ENCODE results near the gene SNAI3.

The SNAI3 gene

DNA sequence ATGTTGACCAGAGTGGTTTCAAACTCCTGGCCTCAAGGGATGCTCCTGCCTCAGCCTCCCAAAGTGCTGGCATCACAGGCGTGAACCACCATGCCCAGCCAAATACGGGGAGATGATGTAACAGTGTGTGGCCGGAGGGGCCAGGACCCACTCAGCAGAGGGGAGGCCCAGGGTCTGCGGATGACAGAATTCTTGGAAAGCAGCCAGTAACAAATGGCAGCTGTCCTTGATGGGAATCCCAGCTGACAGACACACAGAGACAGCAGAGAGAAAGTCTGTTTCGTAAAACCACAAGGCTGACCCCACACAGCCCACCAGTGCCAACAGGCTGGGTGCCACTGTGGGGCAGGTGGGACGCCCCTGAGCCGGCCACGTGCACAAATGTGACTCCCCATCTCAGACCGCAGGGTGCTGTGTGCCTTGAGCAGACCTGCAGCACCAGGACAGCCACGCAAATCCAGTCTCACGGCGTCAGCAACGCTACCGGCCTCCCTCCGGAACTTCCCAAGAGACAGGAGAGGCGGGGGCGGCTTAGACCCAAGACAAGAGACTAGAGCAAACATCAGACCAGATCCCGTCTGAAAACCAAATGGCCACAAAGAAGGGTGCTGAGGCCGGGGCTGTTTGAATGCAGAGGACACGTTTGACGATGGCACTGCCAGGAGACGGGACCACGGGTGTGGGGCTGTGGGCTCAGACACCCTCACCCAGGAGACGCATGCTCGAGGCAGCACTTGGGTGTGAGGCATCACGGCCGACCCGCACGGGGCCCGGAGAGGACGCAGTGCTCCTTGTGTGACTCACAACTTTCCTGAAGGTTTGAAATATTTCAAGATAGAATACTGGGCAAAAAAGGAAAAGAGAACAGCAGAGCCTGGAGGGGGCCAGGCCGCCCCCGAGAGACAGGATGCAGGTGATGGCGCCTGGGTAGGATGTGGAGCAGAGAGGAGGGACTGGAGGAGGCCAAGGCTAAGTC lies 44.6 kb upstream of the SNAI3 start:
- H3K9me3 ChIP-seq (ENCODE audit: severe bottlenecking), result no peaks in the 10 kb centered on the region
- no peak for ATAC-seq (ENCODE audit: low read depth)
- peaks cover 66% of the 10 kb centered on the region for H3K36me3 ChIP-seq (ENCODE audit: low read depth)
- TF ChIP-seq, protein P1, sequence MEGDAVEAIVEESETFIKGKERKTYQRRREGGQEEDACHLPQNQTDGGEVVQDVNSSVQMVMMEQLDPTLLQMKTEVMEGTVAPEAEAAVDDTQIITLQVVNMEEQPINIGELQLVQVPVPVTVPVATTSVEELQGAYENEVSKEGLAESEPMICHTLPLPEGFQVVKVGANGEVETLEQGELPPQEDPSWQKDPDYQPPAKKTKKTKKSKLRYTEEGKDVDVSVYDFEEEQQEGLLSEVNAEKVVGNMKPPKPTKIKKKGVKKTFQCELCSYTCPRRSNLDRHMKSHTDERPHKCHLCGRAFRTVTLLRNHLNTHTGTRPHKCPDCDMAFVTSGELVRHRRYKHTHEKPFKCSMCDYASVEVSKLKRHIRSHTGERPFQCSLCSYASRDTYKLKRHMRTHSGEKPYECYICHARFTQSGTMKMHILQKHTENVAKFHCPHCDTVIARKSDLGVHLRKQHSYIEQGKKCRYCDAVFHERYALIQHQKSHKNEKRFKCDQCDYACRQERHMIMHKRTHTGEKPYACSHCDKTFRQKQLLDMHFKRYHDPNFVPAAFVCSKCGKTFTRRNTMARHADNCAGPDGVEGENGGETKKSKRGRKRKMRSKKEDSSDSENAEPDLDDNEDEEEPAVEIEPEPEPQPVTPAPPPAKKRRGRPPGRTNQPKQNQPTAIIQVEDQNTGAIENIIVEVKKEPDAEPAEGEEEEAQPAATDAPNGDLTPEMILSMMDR (IDR thresholded peaks at IDR 0.05; ENCODE audit: poor library complexity, severe bottlenecking), result no peak
- H3K27ac ChIP-seq (ENCODE audit: poor library complexity, severe bottlenecking), result no peak overlapping the region
- no peak overlapping the region for H3K4me3 ChIP-seq (ENCODE audit: severe bottlenecking)
- H3K27me3 ChIP-seq (ENCODE audit: insufficient read depth, poor library complexity, severe bottlenecking), result no peaks in the 10 kb centered on the region
- no peaks in the 10 kb centered on the region for H3K4me1 ChIP-seq (ENCODE audit: insufficient read depth, poor library complexity, severe bottlenecking)
- no peak for DNase-seq (ENCODE audit: low spot score)

DNA sequence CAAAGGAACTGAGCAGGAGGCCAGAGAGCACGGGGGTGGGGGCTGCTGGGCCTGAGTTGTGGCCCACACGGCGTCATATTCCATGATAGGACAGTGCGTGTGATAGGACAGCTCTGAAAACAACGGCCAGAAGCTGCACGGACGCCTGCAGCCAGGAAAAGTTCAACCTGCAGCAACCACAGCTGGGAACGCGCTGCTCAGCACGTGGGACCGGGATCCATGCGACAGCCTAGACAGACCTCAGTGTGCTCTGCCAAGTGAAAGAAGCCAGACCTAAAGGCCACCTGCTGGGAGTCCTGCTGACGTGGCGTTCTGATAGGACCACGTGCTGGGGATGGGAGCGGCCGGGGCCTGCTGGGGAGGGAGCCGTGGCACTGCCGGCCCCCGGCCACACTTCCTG lies 41.6 kb upstream of the SNAI3 start:
- TF ChIP-seq, protein P1 (IDR thresholded peaks at IDR 0.05; ENCODE audit: poor library complexity, severe bottlenecking), result no peak
- ATAC-seq (ENCODE audit: low read depth) (no peak), DNase-seq (ENCODE audit: low spot score) (no peak)
- Histone ChIP-seq H3K36me3 (ENCODE audit: low read depth) (peaks cover 70% of the 10 kb centered on the region), H3K4me3 (ENCODE audit: severe bottlenecking) (no peak overlapping the region), H3K27ac (ENCODE audit: poor library complexity, severe bottlenecking) (no peak overlapping the region), H3K9me3 (ENCODE audit: severe bottlenecking) (no peaks in the 10 kb centered on the region), H3K27me3 (ENCODE audit: insufficient read depth, poor library complexity, severe bottlenecking) (no peaks in the 10 kb centered on the region), H3K4me1 (ENCODE audit: insufficient read depth, poor library complexity, severe bottlenecking) (no peaks in the 10 kb centered on the region)

DNA sequence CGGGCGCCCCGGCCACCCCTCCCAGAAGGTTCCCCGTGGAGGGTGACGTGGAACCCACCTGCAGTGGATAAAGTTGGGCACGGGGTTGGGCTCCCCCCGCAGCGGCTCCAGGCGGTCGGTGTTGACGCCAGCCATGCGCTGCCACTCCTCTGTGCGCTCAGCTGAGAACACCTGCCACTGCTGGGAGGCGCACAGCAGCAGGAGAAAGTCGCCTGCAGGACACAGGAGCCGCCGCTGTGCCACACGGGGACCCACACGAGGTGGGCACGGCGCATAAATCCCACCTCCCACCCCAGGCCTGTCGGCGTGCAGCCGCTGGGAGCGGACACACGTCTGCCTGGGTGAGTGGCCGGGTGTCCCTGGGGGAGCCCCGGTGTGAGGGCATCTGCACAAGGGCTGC lies 40.7 kb upstream of the SNAI3 start:
- Histone ChIP-seq H3K9me3 (ENCODE audit: severe bottlenecking) (no peaks in the 10 kb centered on the region), H3K4me1 (ENCODE audit: insufficient read depth, poor library complexity, severe bottlenecking) (no peaks in the 10 kb centered on the region), H3K27me3 (ENCODE audit: insufficient read depth, poor library complexity, severe bottlenecking) (no peaks in the 10 kb centered on the region), H3K27ac (ENCODE audit: poor library complexity, severe bottlenecking) (no peak overlapping the region), H3K4me3 (ENCODE audit: severe bottlenecking) (no peak overlapping the region), H3K36me3 (ENCODE audit: low read depth) (peaks cover 74% of the 10 kb centered on the region)
- DNase-seq (ENCODE audit: low spot score) (no peak), ATAC-seq (ENCODE audit: low read depth) (no peak)
- TF ChIP-seq, protein P1 (IDR thresholded peaks at IDR 0.05; ENCODE audit: poor library complexity, severe bottlenecking), result no peak

DNA sequence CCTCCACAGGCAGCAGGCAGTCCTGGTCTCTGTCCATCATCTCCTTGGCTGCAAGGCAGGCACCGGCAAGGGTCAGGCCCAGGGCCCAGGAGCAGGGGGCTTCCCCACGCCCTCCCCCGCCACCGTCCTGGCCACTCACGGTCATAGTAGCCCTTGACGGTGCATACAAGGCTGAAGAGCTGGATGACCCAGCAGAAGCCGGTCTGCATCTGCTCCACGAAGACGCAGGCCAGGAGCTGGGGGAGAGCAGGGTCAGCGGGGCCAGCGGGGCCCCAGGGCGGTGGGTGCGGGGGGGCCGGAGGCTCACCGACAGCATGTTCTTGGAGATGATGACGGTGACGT lies 40.1 kb upstream of the SNAI3 start:
- ATAC-seq (ENCODE audit: low read depth) (no peak), DNase-seq (ENCODE audit: low spot score) (no peak)
- Histone ChIP-seq H3K4me1 (ENCODE audit: insufficient read depth, poor library complexity, severe bottlenecking) (no peaks in the 10 kb centered on the region), H3K9me3 (ENCODE audit: severe bottlenecking) (no peaks in the 10 kb centered on the region), H3K27ac (ENCODE audit: poor library complexity, severe bottlenecking) (no peak overlapping the region), H3K36me3 (ENCODE audit: low read depth) (peaks cover 79% of the 10 kb centered on the region), H3K27me3 (ENCODE audit: insufficient read depth, poor library complexity, severe bottlenecking) (no peaks in the 10 kb centered on the region), H3K4me3 (ENCODE audit: severe bottlenecking) (no peak overlapping the region)
- TF ChIP-seq, protein P1 (IDR thresholded peaks at IDR 0.05; ENCODE audit: poor library complexity, severe bottlenecking), result no peak
